Measurements from ENCODE around the gene CBY2. TPM values are rescaled to one million over a fixed set of nuclear protein-coding genes. Genes with fewer than 3 reads are reported as not detected.

The CBY2 gene
- total and polyA plus RNA-seq, 2 experiments from 2014 or later: 0.15 to 0.42 TPM

GRCh38 chr13:45728759-45729158 lies 26.6 kb downstream of the CBY2 start (continued):
- TF ChIP-seq ZNF462 (CRISPR knock-in tag; IDR thresholded peaks at IDR 0.05): peak; percentile 47; the same call in 1 of the 2 replicates
- TF ChIP-seq ZNF331 (CRISPR knock-in tag; IDR thresholded peaks at IDR 0.05; ENCODE audit: low read depth): no peak
- TF ChIP-seq EZH2phosphoT487 (IDR thresholded peaks at IDR 0.05; ENCODE audit: unreplicated experiment): no peak
- no peak for TF ChIP-seq EZH2 (IDR thresholded peaks at IDR 0.05; ENCODE audit: low read depth, unreplicated experiment)
- no peak for TF ChIP-seq CREB1 (CRISPR knock-in tag; IDR thresholded peaks at IDR 0.05; ENCODE audit: low read depth)

DNA sequence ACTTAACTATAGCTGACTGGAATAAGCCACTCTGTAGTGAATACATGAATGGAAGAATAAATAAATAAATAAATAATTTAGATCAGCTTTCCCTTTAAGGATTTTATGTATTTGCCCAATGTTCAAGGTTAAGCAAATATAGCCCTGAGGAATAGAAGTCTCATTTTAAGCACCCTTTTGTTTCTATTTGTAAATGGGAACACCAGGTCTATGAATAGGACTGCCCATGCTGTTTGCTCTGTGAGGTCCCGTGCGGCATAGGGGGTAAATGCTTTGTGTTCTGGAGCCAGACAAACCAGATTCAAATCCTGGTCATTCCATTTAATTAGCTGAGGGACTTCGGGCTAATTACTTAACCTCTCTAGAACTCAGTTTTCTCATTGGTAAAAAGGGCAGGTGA lies 29.3 kb downstream of the CBY2 start:
- peaks cover 3% of the 10 kb centered on the region; the same call in 1 of the 3 replicates for H3K9me3 Mint-ChIP-seq
- H3F3A ChIP-seq (replicated peaks; ENCODE audit: low read depth): no peaks in the 10 kb centered on the region
- H3K9me2 ChIP-seq (ENCODE audit: insufficient read depth): peaks cover 8% of the 10 kb centered on the region; the same call in 1 of the 2 replicates
- DNase-seq (ENCODE audit: low spot score) (no peak), ATAC-seq (no peak)
- no peak overlapping the region for H3K4me2 ChIP-seq
- H3K79me2 ChIP-seq (replicated peaks; ENCODE audit: insufficient read depth): no peaks in the 10 kb centered on the region
- no peaks in the 10 kb centered on the region for H3K36me3 ChIP-seq (ENCODE audit: insufficient read depth)
- H3K27ac Mint-ChIP-seq: no peak overlapping the region
- no peak overlapping the region for H3K4me3 Mint-ChIP-seq
- H3K4me3 ChIP-seq: no peak overlapping the region
- peaks cover 14% of the 10 kb centered on the region for H3K27me3 Mint-ChIP-seq (ENCODE audit: insufficient read depth, low read depth, poor library complexity)
- no peak overlapping the region for H3K27ac ChIP-seq (ENCODE audit: low read depth)
- H3K36me3 Mint-ChIP-seq (ENCODE audit: low read depth): peaks cover 3% of the 10 kb centered on the region; the same call in 1 of the 3 replicates
- H2AFZ ChIP-seq: no peak overlapping the region
- H4K20me1 ChIP-seq (replicated peaks; ENCODE audit: insufficient read depth): no peaks in the 10 kb centered on the region
- no peaks in the 10 kb centered on the region for H3K4me1 ChIP-seq (ENCODE audit: insufficient read depth)
- no peaks in the 10 kb centered on the region for H3K27me3 ChIP-seq (ENCODE audit: insufficient read depth)
- H3K4me1 Mint-ChIP-seq: no peaks in the 10 kb centered on the region; the same call in 2 of the 3 replicates
- no peak for TF ChIP-seq EZH2 (IDR thresholded peaks at IDR 0.05; ENCODE audit: low read depth, unreplicated experiment)
- TF ChIP-seq STAT1 (IDR thresholded peaks at IDR 0.05; ENCODE audit: unreplicated experiment): no peak
- TF ChIP-seq EZH2phosphoT487 (IDR thresholded peaks at IDR 0.05; ENCODE audit: unreplicated experiment): no peak
- no peak for TF ChIP-seq ZNF462 (CRISPR knock-in tag; IDR thresholded peaks at IDR 0.05)
- no peak for TF ChIP-seq CTCF (conservative IDR thresholded peaks at IDR 0.05; ENCODE audit: low read depth in 2 of 2)
- TF ChIP-seq CREB1 (CRISPR knock-in tag; IDR thresholded peaks at IDR 0.05; ENCODE audit: low read depth): no peak
